Ascending aorta (tissue), 2 donors: ENCODE measurements around the gene FHIP1B. TPM values are rescaled to one million over a fixed set of nuclear protein-coding genes. Genes with fewer than 3 reads are reported as not detected.

Source experiments
- DNase-seq, 2 donors: peaks; one replicate each; pipeline ENCODE4 v3.0.0-alpha.2; 2019; ENCODE audit warnings: low spot score in 2 of 2
- H3K27ac ChIP-seq, 2 donors: fragments of 200-600 bp; sonication (generic); one replicate each; pipeline ENCODE4 v1.5.1; 2016 to 2017; ENCODE audit warnings: mild to moderate bottlenecking in 1 of 2
- H3K27me3 ChIP-seq: fragments of 200-600 bp; sonication (generic); one replicate; pipeline ENCODE4 v1.5.1; 2017
- H3K36me3 ChIP-seq, 2 donors: fragments of 200-600 bp; sonication (generic); one replicate each; pipeline ENCODE4 v1.5.1; 2016
- H3K4me1 ChIP-seq, 2 donors: fragments of 200-600 bp; sonication (generic); one replicate each; pipeline ENCODE4 v1.5.1; 2016 to 2017; ENCODE audit warnings: mild to moderate bottlenecking in 1 of 2
- H3K4me3 ChIP-seq, 2 donors: fragments of 200-600 bp; sonication (generic); one replicate each; pipeline ENCODE4 v1.5.1; 2016 to 2017; ENCODE audit warnings: mild to moderate bottlenecking in 1 of 2
- H3K9me3 ChIP-seq, 2 donors: fragments of 200-600 bp; sonication (generic); one replicate each; pipeline ENCODE4 v1.5.1; 2016
- intact Hi-C: fragments of 100-400 bp; cut with DNase I; formaldehyde crosslinking; loops from one replicate; pipeline ENCODE4 v1.15.1; 2023
- total RNA-seq: library from RNA; depleted of rRNA; stranded (reverse); fragments of >200 nt; gene quantifications from one replicate; pipeline ENCODE4 v1.1.0, GENCODE V29; 2016
- TF ChIP-seq, protein P1 (sequence below), 3 experiments: fragments of 200-600 bp in 2 of 3; fragments of 450-650 bp in 1 of 3; sonication (generic) in 2 of 3; IDR thresholded peaks; one replicate each; pipeline ENCODE4 v1.5.1; 2016 to 2019; ENCODE audit warnings: antibody characterized with exemption in 3 of 3, mild to moderate bottlenecking in 1 of 3, moderate library complexity in 1 of 3

The FHIP1B gene
- total RNA-seq, 1 donor from 2014 or later = 31.9 TPM

DNA sequence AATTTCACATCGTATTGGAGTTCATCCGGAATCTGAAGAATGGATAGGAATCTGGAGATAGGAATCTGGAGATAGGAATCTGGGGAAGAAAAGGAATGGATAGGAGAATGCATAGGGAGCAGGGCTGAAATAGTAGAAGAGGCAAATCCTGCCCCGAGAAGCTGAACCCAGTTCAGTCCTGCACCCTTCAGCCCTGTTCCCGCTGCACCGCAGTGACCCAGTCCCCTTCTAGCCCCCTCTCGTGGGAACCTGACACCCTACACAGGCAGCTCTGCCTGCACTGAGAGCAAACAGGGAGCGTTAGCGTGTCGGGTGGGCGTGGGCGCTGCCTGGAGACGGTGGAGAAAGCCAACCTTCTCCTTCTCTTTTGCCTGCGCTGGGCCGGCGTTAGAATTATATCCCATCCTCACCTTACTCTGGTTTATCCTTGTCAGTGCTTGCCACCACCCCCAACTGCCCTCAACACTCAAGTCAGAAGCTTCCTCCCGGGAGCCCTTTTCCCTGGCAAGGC lies 24.2 kb upstream of the FHIP1B start:
- no peak for DNase-seq
- Histone ChIP-seq H3K4me1 (peaks cover 3 to 13% of the 10 kb centered on the region in 2 donors), H3K9me3 (no peaks in the 10 kb centered on the region), H3K4me3 (peak overlapping the region; percentile 62 to 80), H3K27ac (no peak overlapping the region), H3K36me3 (no peaks in the 10 kb centered on the region), H3K27me3 (peaks cover 6% of the 10 kb centered on the region)
- TF ChIP-seq, protein P1, sequence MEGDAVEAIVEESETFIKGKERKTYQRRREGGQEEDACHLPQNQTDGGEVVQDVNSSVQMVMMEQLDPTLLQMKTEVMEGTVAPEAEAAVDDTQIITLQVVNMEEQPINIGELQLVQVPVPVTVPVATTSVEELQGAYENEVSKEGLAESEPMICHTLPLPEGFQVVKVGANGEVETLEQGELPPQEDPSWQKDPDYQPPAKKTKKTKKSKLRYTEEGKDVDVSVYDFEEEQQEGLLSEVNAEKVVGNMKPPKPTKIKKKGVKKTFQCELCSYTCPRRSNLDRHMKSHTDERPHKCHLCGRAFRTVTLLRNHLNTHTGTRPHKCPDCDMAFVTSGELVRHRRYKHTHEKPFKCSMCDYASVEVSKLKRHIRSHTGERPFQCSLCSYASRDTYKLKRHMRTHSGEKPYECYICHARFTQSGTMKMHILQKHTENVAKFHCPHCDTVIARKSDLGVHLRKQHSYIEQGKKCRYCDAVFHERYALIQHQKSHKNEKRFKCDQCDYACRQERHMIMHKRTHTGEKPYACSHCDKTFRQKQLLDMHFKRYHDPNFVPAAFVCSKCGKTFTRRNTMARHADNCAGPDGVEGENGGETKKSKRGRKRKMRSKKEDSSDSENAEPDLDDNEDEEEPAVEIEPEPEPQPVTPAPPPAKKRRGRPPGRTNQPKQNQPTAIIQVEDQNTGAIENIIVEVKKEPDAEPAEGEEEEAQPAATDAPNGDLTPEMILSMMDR (IDR thresholded peaks at IDR 0.05) = no peak
- intact Hi-C loops = no loop called here

DNA sequence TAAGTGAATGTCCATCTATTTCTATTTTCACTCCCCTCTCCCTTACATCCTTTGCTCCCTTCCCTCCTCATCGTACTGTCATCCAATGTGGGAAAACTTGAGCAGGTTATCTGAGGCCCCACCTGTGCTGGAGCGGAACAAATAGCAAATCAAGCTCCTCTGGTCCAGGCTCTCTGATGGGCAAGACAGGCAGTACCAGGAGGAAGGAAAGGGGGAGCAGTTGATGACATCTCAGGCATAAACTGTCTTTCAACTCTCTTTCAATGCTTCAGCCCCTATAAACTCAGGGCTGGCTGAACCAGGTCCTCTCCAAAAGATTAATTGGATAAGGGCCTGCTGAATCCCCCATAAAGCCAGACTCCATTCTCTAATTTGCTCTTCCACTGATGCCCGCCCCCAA lies 23.7 kb upstream of the FHIP1B start:
- no peak overlapping the region for H3K27ac ChIP-seq
- intact Hi-C loops = no loop called here
- no peaks in the 10 kb centered on the region for H3K9me3 ChIP-seq
- peaks cover 3 to 13% of the 10 kb centered on the region in 2 donors for H3K4me1 ChIP-seq
- H3K4me3 ChIP-seq = no peak overlapping the region
- peaks cover 6% of the 10 kb centered on the region for H3K27me3 ChIP-seq
- TF ChIP-seq, protein P1 (IDR thresholded peaks at IDR 0.05) = no peak
- no peak for DNase-seq
- H3K36me3 ChIP-seq = no peaks in the 10 kb centered on the region

DNA sequence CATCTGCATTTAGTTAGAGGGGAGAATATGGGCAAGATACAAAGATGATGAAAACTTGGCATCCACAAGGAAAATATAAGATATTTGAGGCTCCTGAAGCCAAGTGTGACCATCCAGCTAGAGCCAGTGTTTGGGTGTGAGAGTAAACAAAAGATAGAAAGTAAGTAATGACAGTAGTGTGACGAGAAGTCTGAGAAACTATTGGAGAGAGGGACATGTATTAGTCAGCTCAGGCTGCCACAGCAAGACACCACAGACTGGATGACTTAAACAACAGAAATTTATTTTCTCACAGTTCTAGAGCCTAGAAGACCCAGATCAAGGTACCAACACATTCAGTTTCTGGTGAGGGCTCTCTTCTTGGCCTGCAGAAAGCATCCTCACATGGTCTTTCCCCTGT lies 18.8 kb upstream of the FHIP1B start:
- no peaks in the 10 kb centered on the region for H3K36me3 ChIP-seq
- DNase-seq = no peak
- TF ChIP-seq, protein P1 (IDR thresholded peaks at IDR 0.05) = no peak
- intact Hi-C loops = no loop called here
- no peak overlapping the region for H3K27ac ChIP-seq
- H3K4me3 ChIP-seq = no peak overlapping the region
- H3K27me3 ChIP-seq = no peaks in the 10 kb centered on the region
- peaks cover 0 to 2% of the 10 kb centered on the region in 2 donors for H3K4me1 ChIP-seq
- H3K9me3 ChIP-seq = no peaks in the 10 kb centered on the region

DNA sequence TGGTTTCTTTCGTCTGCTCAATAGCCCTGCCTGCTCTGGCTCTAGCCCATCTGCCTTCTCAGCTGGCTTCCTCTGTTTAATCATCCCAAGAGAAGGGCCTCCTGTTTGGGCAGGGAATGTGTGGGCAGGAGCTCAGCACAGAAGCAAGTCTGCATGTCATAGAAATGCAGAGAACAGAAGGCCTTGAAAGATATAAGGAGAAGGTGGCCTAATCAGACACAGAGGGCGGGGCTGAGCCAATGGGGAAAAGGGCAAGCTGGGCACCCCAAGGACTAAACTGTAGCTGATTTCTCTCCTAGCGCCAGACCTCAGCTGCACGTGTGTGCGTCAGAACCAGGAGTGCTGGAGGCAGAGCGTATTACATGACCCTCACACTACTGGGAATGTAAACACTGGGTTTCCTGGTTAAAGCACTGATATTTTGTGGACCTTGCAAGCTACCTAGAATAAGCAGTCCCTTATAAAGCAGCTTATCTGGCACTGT lies 17.6 kb upstream of the FHIP1B start:
- intact Hi-C loops = loop anchor here (1.0 kb wide), 2 partner anchors 66 to 101 kb away; no protein-coding TSS in a partner anchor
- DNase-seq = no peak
- Histone ChIP-seq H3K4me3 (no peak overlapping the region), H3K36me3 (no peaks in the 10 kb centered on the region), H3K27me3 (no peaks in the 10 kb centered on the region), H3K9me3 (no peaks in the 10 kb centered on the region), H3K27ac (no peak overlapping the region), H3K4me1 (peaks cover 0 to 2% of the 10 kb centered on the region in 2 donors)
- TF ChIP-seq, protein P1 (IDR thresholded peaks at IDR 0.05) = no peak

DNA sequence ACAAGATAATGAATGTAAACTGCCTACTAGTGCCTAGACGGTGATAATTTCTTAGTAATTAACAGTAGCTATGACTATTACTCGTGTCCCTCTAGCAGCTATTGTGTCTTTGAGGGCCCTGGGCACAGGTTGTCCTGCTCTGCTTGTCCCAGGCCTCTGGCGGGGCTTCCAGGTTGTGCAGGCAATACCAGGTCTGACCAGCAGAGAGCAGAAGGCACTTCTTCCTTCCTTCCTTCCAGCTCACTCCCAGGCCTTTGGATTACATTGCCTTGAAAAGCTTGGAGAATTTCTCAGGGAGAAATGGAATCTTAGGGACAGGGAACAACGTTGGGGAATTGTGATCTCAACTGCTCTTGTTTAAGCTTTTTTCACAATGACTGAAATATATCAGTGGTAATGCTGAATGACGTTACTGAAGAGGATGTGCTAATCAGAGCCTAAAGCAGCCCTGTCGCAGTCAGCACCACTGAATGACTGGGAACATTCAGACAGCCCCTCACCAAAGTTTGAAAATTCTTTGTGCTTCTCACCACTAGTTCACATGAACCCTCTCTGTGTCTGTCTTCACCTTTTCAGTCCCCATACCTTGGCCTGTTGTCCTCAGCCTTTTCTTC lies 16.8 kb upstream of the FHIP1B start:
- Histone ChIP-seq H3K9me3 (no peaks in the 10 kb centered on the region), H3K27me3 (no peaks in the 10 kb centered on the region), H3K4me1 (peaks cover 0 to 2% of the 10 kb centered on the region in 2 donors), H3K4me3 (no peak overlapping the region), H3K36me3 (no peaks in the 10 kb centered on the region), H3K27ac (peak overlapping the region in 1 of 2 donors; percentile 5)
- intact Hi-C loops = loop anchor here (1.0 kb wide), 2 partner anchors 67 to 102 kb away; no protein-coding TSS in a partner anchor
- TF ChIP-seq, protein P1 (IDR thresholded peaks at IDR 0.05) = peak; percentile 72 to 87 (median 84)
- DNase-seq = peak in 1 of 2 donors; percentile 78
